ENCODE measurements around the gene SRXN1.

SRXN1 gene

GRCh38 chr20:607476-607875, 45.5 kb downstream of the SRXN1 start:
- no peak for DNase-seq (ENCODE audit: low read depth, low spot score)

GRCh38 chr20:605237-605636, 47.8 kb downstream of the SRXN1 start:
- DNase-seq (ENCODE audit: low read depth, low spot score) = no peak

GRCh38 chr20:603116-603640, 49.8 kb downstream of the SRXN1 start:
- no peak for DNase-seq (ENCODE audit: low read depth, low spot score)

GRCh38 chr20:602111-602970, 50.7 kb downstream of the SRXN1 start:
- no peak for DNase-seq (ENCODE audit: low read depth, low spot score)

GRCh38 chr20:600736-601135, 52.3 kb downstream of the SRXN1 start:
- no peak for DNase-seq (ENCODE audit: low read depth, low spot score)

- DNase-seq (ENCODE audit: low read depth, low spot score) = no peak
Measured at GRCh38 chr20:600141-600540, 52.9 kb downstream of the SRXN1 start.

- no peak for DNase-seq (ENCODE audit: low read depth, low spot score)
Measured at GRCh38 chr20:598133-598850, 54.7 kb downstream of the SRXN1 start.

- DNase-seq (ENCODE audit: low read depth, low spot score) = no peak
Measured at GRCh38 chr20:597560-597959, 55.4 kb downstream of the SRXN1 start.

Measured in activated naive CD8-positive, alpha-beta T cell treated with anti-CD3 and anti-CD28 coated beads, Interleukin-2, amount 50 U/mL, for 16 hours (primary cell).